Endothelial cell of umbilical vein (primary cell): ENCODE data around the gene PINK1. TPM values are rescaled to one million over a fixed set of nuclear protein-coding genes. Genes with fewer than 3 reads are reported as not detected.

Source experiments
- BruUV-seq: library from RNA; stranded (reverse); fragments of 400-500 nt; replicated peaks from 2 replicates; lab custom pipeline; 2021; lab: Mats Ljungman, UMichigan
- CTCF ChIA-PET: fragments of 300-600, 350-600 bp; sonication (Branson Sonifier 250); formaldehyde crosslinking; loops from one replicate; lab custom pipeline; 2021; ENCODE audit warnings: antibody characterized with exemption, inconsistent platforms; lab: Charles Lee
- POLR2A ChIA-PET: fragments of 300-600, 350-600 bp; sonication (Branson Sonifier 250); formaldehyde crosslinking; loops from one replicate; lab custom pipeline; 2021; ENCODE audit warnings: antibody characterized with exemption, inconsistent platforms; lab: Charles Lee
- DNase-seq: peaks from one replicate; pipeline ENCODE4 v3.0.0-alpha.2; 2011; ENCODE audit warnings: low read depth, low spot score
- FAIRE-seq: peaks from 2 replicates; lab custom pipeline; 2011; peaks lifted over from hg19 to GRCh38; lab: Jason Lieb, UNC
- H2AFZ ChIP-seq: 2 replicates; pipeline ENCODE4 v1.6.0; 2012; ENCODE audit warnings: low read depth, low read length, control low read depth, inconsistent platforms
- H3K27ac ChIP-seq: 2 replicates; pipeline ENCODE4 v1.5.1; 2011; ENCODE audit warnings: low read depth, mild to moderate bottlenecking, control low read depth, low read length, moderate library complexity; ENCODE audit not compliant: insufficient read depth
- H3K27me3 ChIP-seq, 2 experiments: 2 replicates each; pipeline versions ENCODE4 v1.6.0 to v1.6.1; 2011; ENCODE audit warnings: low read length in 2 of 2, mixed read lengths in 1 of 2; ENCODE audit not compliant: control insufficient read depth in 2 of 2, insufficient read depth in 2 of 2
- H3K36me3 ChIP-seq, 2 experiments: 2 replicates in 1 of 2; 3 replicates in 1 of 2; pipeline ENCODE4 v1.5.1; 2011; ENCODE audit warnings: low read length in 2 of 2, mild to moderate bottlenecking in 1 of 2, moderate library complexity in 1 of 2; ENCODE audit not compliant: control insufficient read depth in 2 of 2, insufficient read depth in 2 of 2; ENCODE audit errors: extremely low read depth in 1 of 2
- H3K4me1 ChIP-seq: 3 replicates; pipeline ENCODE4 v1.5.1; 2011; ENCODE audit warnings: mild to moderate bottlenecking, low read length; ENCODE audit not compliant: control insufficient read depth, insufficient read depth; ENCODE audit errors: extremely low read depth
- H3K4me2 ChIP-seq: 2 replicates; pipeline ENCODE4 v1.6.1; 2011; ENCODE audit warnings: low read length, control low read depth, mixed read lengths; ENCODE audit not compliant: insufficient read depth
- H3K4me3 ChIP-seq, 3 experiments: fragments of 200-600 bp in 1 of 3; sonication (generic), shearing (Covaris generic) in 1 of 3; replicated peaks in 1 of 3; 2 replicates each; pipeline ENCODE4 v1.5.1; 2011 to 2016; ENCODE audit warnings: control low read depth in 3 of 3, low read length in 3 of 3, mild to moderate bottlenecking in 2 of 3, inconsistent platforms in 1 of 3, low read depth in 1 of 3, moderate library complexity in 1 of 3; ENCODE audit not compliant: insufficient read depth in 1 of 3
- H3K79me2 ChIP-seq: 2 replicates; pipeline ENCODE4 v1.6.0; 2012; ENCODE audit warnings: low read length, inconsistent platforms; ENCODE audit not compliant: control insufficient read depth, insufficient read depth
- H3K9ac ChIP-seq: replicated peaks from 2 replicates; pipeline ENCODE3; 2011; ENCODE audit warnings: low read length, control low read depth; ENCODE audit not compliant: insufficient read depth; ENCODE audit errors: extremely low read depth
- H3K9me1 ChIP-seq: replicated peaks from 3 replicates; pipeline ENCODE4 v1.6.0; 2011; ENCODE audit warnings: mild to moderate bottlenecking, low read length; ENCODE audit not compliant: control insufficient read depth, insufficient read depth; ENCODE audit errors: extremely low read depth
- H3K9me3 ChIP-seq: replicated peaks from 2 replicates; pipeline ENCODE4 v1.5.1; 2012; ENCODE audit warnings: low read length, inconsistent platforms; ENCODE audit not compliant: control insufficient read depth, insufficient read depth
- H4K20me1 ChIP-seq: replicated peaks from 2 replicates; pipeline ENCODE3; 2011; ENCODE audit warnings: mild to moderate bottlenecking, low read length; ENCODE audit not compliant: control insufficient read depth, insufficient read depth; ENCODE audit errors: extremely low read depth
- CTCF ChIP-seq, 2 donors: IDR thresholded peaks; 1 replicate in 1 of 2; 2 replicates in 1 of 2; pipeline ENCODE4 v1.5.1; 2011; ENCODE audit warnings: low read length in 2 of 2, mild to moderate bottlenecking in 2 of 2, moderate library complexity in 2 of 2, control low read depth in 1 of 2, inconsistent platforms in 1 of 2, low read depth in 1 of 2; ENCODE audit not compliant: insufficient read depth in 1 of 2; ENCODE audit errors: extremely low read depth in 1 of 2
- EZH2 ChIP-seq: IDR thresholded peaks from 2 replicates; pipeline ENCODE4 v1.6.1; 2012; ENCODE audit warnings: borderline replicate concordance, low read depth, mild to moderate bottlenecking, moderate library complexity, low read length, inconsistent platforms; ENCODE audit not compliant: severe bottlenecking
- FOS ChIP-seq: IDR thresholded peaks from 2 replicates; pipeline ENCODE4 v1.6.1; 2011; ENCODE audit warnings: mild to moderate bottlenecking, low read length, moderate library complexity, borderline replicate concordance; ENCODE audit not compliant: insufficient read depth
- GATA2 ChIP-seq: IDR thresholded peaks from 2 replicates; pipeline ENCODE4 v1.7.0; 2011; ENCODE audit warnings: low read depth, mild to moderate bottlenecking, moderate library complexity, mixed read lengths, low read length; ENCODE audit not compliant: insufficient read length, insufficient read depth
- JUN ChIP-seq: IDR thresholded peaks from 2 replicates; pipeline ENCODE4 v1.6.1; 2011; ENCODE audit warnings: borderline replicate concordance, low read depth; ENCODE audit not compliant: insufficient read length, insufficient read depth
- MAX ChIP-seq: IDR thresholded peaks from 2 replicates; pipeline ENCODE4 v1.6.1; 2011; ENCODE audit not compliant: insufficient read depth, insufficient read length
- MYC ChIP-seq: IDR thresholded peaks from one replicate; pipeline ENCODE4 v1.6.1; 2011; ENCODE audit warnings: mild to moderate bottlenecking, low read depth, low read length
- POLR2A ChIP-seq: IDR thresholded peaks from 2 replicates; pipeline ENCODE4 v1.6.1; 2012; ENCODE audit warnings: low read depth, mild to moderate bottlenecking, control low read depth, low read length
- POLR2AphosphoS5 ChIP-seq: IDR thresholded peaks from 2 replicates; pipeline ENCODE4 v1.6.1; 2012; ENCODE audit warnings: low read depth, mild to moderate bottlenecking, control low read depth, low read length, moderate library complexity; ENCODE audit not compliant: insufficient read depth
- dilution Hi-C: fragments of 300-500 bp; cut with MboI; formaldehyde crosslinking; loops from one replicate; pipeline ENCODE4 v1.15.0; 2019; ENCODE audit warnings: low sequenced_read_pairs; ENCODE audit not compliant: extremely low pct_ligation_motif_present
- intact Hi-C: fragments of 100-400 bp; cut with micrococcal nuclease; formaldehyde crosslinking; loops from one replicate; pipeline ENCODE4 v1.10.0; 2022
- polyA plus RNA-seq, 4 experiments: library from polyadenylated mRNA; depleted of rRNA in 3 of 4; stranded (reverse) in 3 of 4; unstranded in 1 of 4; fragments of >200 nt; gene quantifications; 2 replicates each; pipeline versions ENCODE4 v1.2.1 to v1.2.3, GENCODE V29; 2011 to 2012; ENCODE audit warnings: missing spikeins in 1 of 4
- total RNA-seq: library from RNA; stranded (reverse); gene quantifications from 2 replicates; pipeline ENCODE4 v1.2.3, GENCODE V29; 2021

The PINK1 gene
- total and polyA plus RNA-seq, 2 donors (not counting 3 experiments of a cell fraction or from before 2014, with no cell fraction given): 27.3 to 27.9 TPM

- POLR2A ChIA-PET: no interaction called here
Observed at GRCh38 chr1:20699558-20699957, 66.3 kb downstream of the PINK1 start.

More at GRCh38 chr1:20699558-20699957, 66.3 kb downstream of the PINK1 start:
- H3K36me3 ChIP-seq: no peaks in the 10 kb centered on the region
- intact Hi-C loops (loop anchor here (1.0 to 10.0 kb wide), 3 partner anchors 29 to 375 kb away; partner anchors contain the start of gene HP1BP3), dilution Hi-C loops (no loop called here)
- no peak overlapping the region for H3K4me2 ChIP-seq
- no peaks in the 10 kb centered on the region for H3K9me3 ChIP-seq
- no peaks in the 10 kb centered on the region for H3K27me3 ChIP-seq
- H4K20me1 ChIP-seq: no peaks in the 10 kb centered on the region
- CTCF ChIA-PET: interaction anchor here (1.2 to 5.1 kb wide), 5 partner anchors 11 to 496 kb away, joined by 4 to 150 read pairs (median 5); partner anchors contain the start of gene KIF17
- no peak for DNase-seq
- no peaks in the 10 kb centered on the region for H3K79me2 ChIP-seq
- no peak overlapping the region for H2AFZ ChIP-seq
- FAIRE-seq: no peak
- no peaks in the 10 kb centered on the region for H3K9me1 ChIP-seq
- TF ChIP-seq MYC (no peak), GATA2 (no peak), JUN (no peak), POLR2A (no peak), POLR2AphosphoS5 (no peak), EZH2 (no peak), FOS (no peak), CTCF (IDR thresholded peaks at IDR 0.05; ENCODE audit: extremely low read depth in 1 of 2, insufficient read depth in 1 of 2, low read depth in 1 of 2, low read length in 2 of 2) (no peak), MAX (no peak)
- H3K9ac ChIP-seq: no peak overlapping the region
- H3K4me1 ChIP-seq: peaks cover 4% of the 10 kb centered on the region
- H3K4me3 ChIP-seq: no peak overlapping the region
- no peak overlapping the region for H3K27ac ChIP-seq
- BruUV-seq: no TSS peak
